Sigmoid colon (tissue), 7 donors: ENCODE results near the gene VCAN. TPM values are rescaled to one million over a fixed set of nuclear protein-coding genes. Genes with fewer than 3 reads are reported as not detected.

ENCODE experiments used
- DNase-seq: peaks from one replicate; pipeline ENCODE4 v3.0.0-alpha.2; 2019
- H3K27ac ChIP-seq, 4 donors: fragments of 200-600 bp; sonication (generic); one replicate each; pipeline ENCODE4 v1.5.1; 2016 to 2019; ENCODE audit warnings: mild to moderate bottlenecking in 1 of 4
- H3K27me3 ChIP-seq, 3 donors: fragments of 200-600 bp; sonication (generic); one replicate each; pipeline ENCODE4 v1.5.1; 2019; ENCODE audit warnings: mild to moderate bottlenecking in 1 of 3
- H3K36me3 ChIP-seq, 4 donors: fragments of 200-600 bp; sonication (generic); one replicate each; pipeline ENCODE4 v1.5.1; 2016 to 2019
- H3K4me1 ChIP-seq, 4 donors: fragments of 200-600 bp; sonication (generic); one replicate each; pipeline ENCODE4 v1.5.1; 2017 to 2019
- H3K4me3 ChIP-seq, 4 donors: fragments of 200-600 bp; sonication (generic); one replicate each; pipeline ENCODE4 v1.5.1; 2017 to 2019; ENCODE audit warnings: mild to moderate bottlenecking in 2 of 4, moderate library complexity in 1 of 4
- H3K9me3 ChIP-seq, 4 donors: fragments of 200-600 bp in 3 of 4; sonication (generic) in 3 of 4; one replicate each; pipeline versions ENCODE4 v1.5.1 to v1.6.1; 2013 to 2019
- CTCF ChIP-seq, 4 experiments: fragments of 450-650 bp in 3 of 4; fragments of 200-600 bp in 1 of 4; IDR thresholded peaks; one replicate each; pipeline ENCODE4 v1.5.1; 2016 to 2019; ENCODE audit warnings: antibody characterized with exemption in 4 of 4, mild to moderate bottlenecking in 3 of 4, moderate library complexity in 2 of 4
- EP300 ChIP-seq, 4 donors: sonication (generic); formaldehyde crosslinking; IDR thresholded peaks; one replicate each; pipeline ENCODE4 v1.6.1; 2017; ENCODE audit warnings: antibody characterized with exemption in 4 of 4
- POLR2A ChIP-seq, 2 donors: fragments of 450-650 bp; IDR thresholded peaks; one replicate each; pipeline ENCODE4 v1.6.1; 2016; ENCODE audit warnings: antibody characterized with exemption in 2 of 2, mild to moderate bottlenecking in 2 of 2, moderate library complexity in 2 of 2
- POLR2AphosphoS5 ChIP-seq, 4 donors: sonication (generic); formaldehyde crosslinking; IDR thresholded peaks; one replicate each; pipeline ENCODE4 v1.6.1; 2017; ENCODE audit warnings: antibody characterized with exemption in 4 of 4
- WGBS, 2 donors: extraction: QIAGEN DNeasy Blood & Tissue Kit; methylation state at CpG; one replicate each; pipeline ENCODE4 v1.1.7; 2013; 5-methylcytosine and 5-hydroxymethylcytosine counted together
- intact Hi-C: fragments of 100-400 bp; cut with DNase I; formaldehyde crosslinking; loops from one replicate; pipeline ENCODE4 v1.15.1; 2023
- polyA plus RNA-seq, 3 donors: library from polyadenylated mRNA; stranded (reverse); fragments of 200-250 nt; gene quantifications; one replicate each; pipeline ENCODE4 v1.2.3, GENCODE V29; 2013
- total RNA-seq, 4 donors: library from RNA; depleted of rRNA; stranded (reverse); fragments of >200 nt; gene quantifications; one replicate each; pipeline ENCODE4 v1.1.0, GENCODE V29; 2016
- donor health status: healthy with polysubstance abuse.
- donor health status: Bipolar disorder and iron deficiency.
- donor health status: healthy.

VCAN gene
- total and polyA plus RNA-seq, 7 donors: 0.69 to 115 (median 37.5) TPM

- Histone ChIP-seq H3K9me3 (no peaks in the 10 kb centered on the region), H3K36me3 (no peaks in the 10 kb centered on the region), H3K27me3 (no peaks in the 10 kb centered on the region), H3K4me3 (no peak overlapping the region), H3K4me1 (no peaks in the 10 kb centered on the region), H3K27ac (no peak overlapping the region)
- DNase-seq: no peak
- no peak for TF ChIP-seq POLR2A (IDR thresholded peaks at IDR 0.05)
- no peak for TF ChIP-seq POLR2AphosphoS5 (IDR thresholded peaks at IDR 0.05)
- TF ChIP-seq EP300 (IDR thresholded peaks at IDR 0.05): no peak
- TF ChIP-seq CTCF (IDR thresholded peaks at IDR 0.05): no peak
- intact Hi-C loops: no loop called here
- WGBS, 2 donors: 82 to 85% methylated on average over 7 of the region's 7 CpGs
Observed at GRCh38 chr5:83493644-83494043, 22.1 kb downstream of the VCAN start.

- no peaks in the 10 kb centered on the region for H3K36me3 ChIP-seq
- intact Hi-C loops: no loop called here
- H3K9me3 ChIP-seq: no peaks in the 10 kb centered on the region
- no peak overlapping the region for H3K27ac ChIP-seq
- H3K4me1 ChIP-seq: no peaks in the 10 kb centered on the region
- WGBS, 2 donors: 40 to 74% methylated on average over 2 of the region's 2 CpGs
- TF ChIP-seq CTCF (IDR thresholded peaks at IDR 0.05) (no peak), EP300 (IDR thresholded peaks at IDR 0.05) (no peak), POLR2A (IDR thresholded peaks at IDR 0.05) (no peak), POLR2AphosphoS5 (IDR thresholded peaks at IDR 0.05) (no peak)
- no peak for DNase-seq
- H3K4me3 ChIP-seq: no peak overlapping the region
- no peaks in the 10 kb centered on the region for H3K27me3 ChIP-seq
Observed at GRCh38 chr5:83494087-83494620, 22.6 kb downstream of the VCAN start.

- Histone ChIP-seq H3K36me3 (no peaks in the 10 kb centered on the region), H3K27ac (no peak overlapping the region), H3K27me3 (no peaks in the 10 kb centered on the region), H3K9me3 (no peaks in the 10 kb centered on the region), H3K4me3 (no peak overlapping the region), H3K4me1 (no peaks in the 10 kb centered on the region)
- intact Hi-C loops: no loop called here
- TF ChIP-seq POLR2A (IDR thresholded peaks at IDR 0.05) (no peak), CTCF (IDR thresholded peaks at IDR 0.05) (no peak), POLR2AphosphoS5 (IDR thresholded peaks at IDR 0.05) (no peak), EP300 (IDR thresholded peaks at IDR 0.05) (no peak)
- no peak for DNase-seq
- WGBS, 2 donors: 82 to 95% methylated on average over 4 of the region's 4 CpGs
Observed at GRCh38 chr5:83494666-83495065, 23.1 kb downstream of the VCAN start.

GRCh38 chr5:83496626-83497025, 25.1 kb downstream of the VCAN start:
- no peaks in the 10 kb centered on the region for H3K36me3 ChIP-seq
- no peak overlapping the region for H3K27ac ChIP-seq
- intact Hi-C loops: no loop called here
- H3K4me3 ChIP-seq: no peak overlapping the region
- H3K4me1 ChIP-seq: no peaks in the 10 kb centered on the region
- 81 to 90% methylated on average over 2 of the region's 2 CpGs for WGBS, 2 donors
- TF ChIP-seq EP300 (IDR thresholded peaks at IDR 0.05): no peak
- TF ChIP-seq POLR2AphosphoS5 (IDR thresholded peaks at IDR 0.05): no peak
- TF ChIP-seq CTCF (IDR thresholded peaks at IDR 0.05): no peak
- TF ChIP-seq POLR2A (IDR thresholded peaks at IDR 0.05): no peak
- DNase-seq: no peak
- H3K9me3 ChIP-seq: no peaks in the 10 kb centered on the region
- no peaks in the 10 kb centered on the region for H3K27me3 ChIP-seq

GRCh38 chr5:83498585-83498984, 27.0 kb downstream of the VCAN start:
- no peak overlapping the region for H3K27ac ChIP-seq
- intact Hi-C loops: no loop called here
- no peaks in the 10 kb centered on the region for H3K27me3 ChIP-seq
- DNase-seq: no peak
- TF ChIP-seq POLR2AphosphoS5 (IDR thresholded peaks at IDR 0.05) (no peak), POLR2A (IDR thresholded peaks at IDR 0.05) (no peak), EP300 (IDR thresholded peaks at IDR 0.05) (no peak), CTCF (IDR thresholded peaks at IDR 0.05) (no peak)
- no peaks in the 10 kb centered on the region for H3K36me3 ChIP-seq
- H3K9me3 ChIP-seq: no peaks in the 10 kb centered on the region
- no peaks in the 10 kb centered on the region for H3K4me1 ChIP-seq
- no peak overlapping the region for H3K4me3 ChIP-seq
- WGBS, 2 donors: 52 to 72% methylated on average over 2 of the region's 2 CpGs
